Ishikawa (cell line): Measurements from ENCODE around the gene NUDT17.

ENCODE experiments used
- CEBPB ChIP-seq: IDR thresholded peaks from 2 replicates; pipeline ENCODE4 v1.6.1; 2012
- CREB1 ChIP-seq: IDR thresholded peaks from 2 replicates; pipeline ENCODE4 v1.6.1; 2012; ENCODE audit warnings: low read depth
- EGR1 ChIP-seq: IDR thresholded peaks from 2 replicates; pipeline ENCODE4 v1.6.1; 2012
- EP300 ChIP-seq: IDR thresholded peaks from 2 replicates; pipeline ENCODE4 v1.6.1; 2012; ENCODE audit warnings: borderline replicate concordance
- FOXM1 ChIP-seq: IDR thresholded peaks from 2 replicates; pipeline ENCODE4 v1.6.1; 2012; ENCODE audit warnings: low read depth, borderline replicate concordance
- NFIC ChIP-seq: IDR thresholded peaks from 2 replicates; pipeline ENCODE4 v1.6.1; 2012
- RAD21 ChIP-seq: IDR thresholded peaks from 2 replicates; pipeline ENCODE4 v1.6.1; 2012; ENCODE audit warnings: low read depth
- REST ChIP-seq: IDR thresholded peaks from 2 replicates; pipeline ENCODE4 v1.6.1; 2012; ENCODE audit warnings: low read depth, mild to moderate bottlenecking
- TAF1 ChIP-seq: IDR thresholded peaks from 2 replicates; pipeline ENCODE4 v1.6.1; 2012; ENCODE audit warnings: low read depth, mild to moderate bottlenecking
- TCF12 ChIP-seq: IDR thresholded peaks from 2 replicates; pipeline ENCODE4 v1.6.1; 2012; ENCODE audit warnings: low read depth
- TEAD4 ChIP-seq: IDR thresholded peaks from 2 replicates; pipeline ENCODE4 v1.6.1; 2012
- YY1 ChIP-seq: IDR thresholded peaks from 2 replicates; pipeline ENCODE4 v1.6.1; 2012; ENCODE audit warnings: low read depth
- ZBTB7A ChIP-seq: IDR thresholded peaks from 2 replicates; pipeline ENCODE4 v1.6.1; 2012; ENCODE audit warnings: low read depth
- TF ChIP-seq, protein P1 (sequence below): IDR thresholded peaks from 2 replicates; pipeline ENCODE4 v1.6.1; 2012
- TF ChIP-seq, protein P2 (sequence below): IDR thresholded peaks from 2 replicates; pipeline ENCODE4 v1.6.1; 2012

Gene NUDT17

GRCh38 chr1:145837656-145838055, 7.8 kb upstream of the NUDT17 start:
- no peak for TF ChIP-seq ZBTB7A
- TF ChIP-seq REST: no peak
- no peak for TF ChIP-seq EP300
- no peak for TF ChIP-seq TEAD4
- TF ChIP-seq CEBPB: no peak
- no peak for TF ChIP-seq TAF1
- TF ChIP-seq NFIC: no peak
- TF ChIP-seq, protein P1, sequence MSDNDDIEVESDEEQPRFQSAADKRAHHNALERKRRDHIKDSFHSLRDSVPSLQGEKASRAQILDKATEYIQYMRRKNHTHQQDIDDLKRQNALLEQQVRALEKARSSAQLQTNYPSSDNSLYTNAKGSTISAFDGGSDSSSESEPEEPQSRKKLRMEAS: no peak
- TF ChIP-seq TCF12: no peak

GRCh38 chr1:145843031-145843430, 2.4 kb upstream of the NUDT17 start:
- TF ChIP-seq CREB1 (no peak), FOXM1 (no peak), REST (no peak), NFIC (no peak), RAD21 (no peak), TAF1 (no peak), TEAD4 (no peak), CEBPB (no peak), TCF12 (no peak), EGR1 (no peak), EP300 (no peak), YY1 (no peak), ZBTB7A (no peak)
- TF ChIP-seq, protein P2, sequence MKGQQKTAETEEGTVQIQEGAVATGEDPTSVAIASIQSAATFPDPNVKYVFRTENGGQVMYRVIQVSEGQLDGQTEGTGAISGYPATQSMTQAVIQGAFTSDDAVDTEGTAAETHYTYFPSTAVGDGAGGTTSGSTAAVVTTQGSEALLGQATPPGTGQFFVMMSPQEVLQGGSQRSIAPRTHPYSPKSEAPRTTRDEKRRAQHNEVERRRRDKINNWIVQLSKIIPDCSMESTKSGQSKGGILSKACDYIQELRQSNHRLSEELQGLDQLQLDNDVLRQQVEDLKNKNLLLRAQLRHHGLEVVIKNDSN: no peak
- TF ChIP-seq, protein P1: no peak

DNA sequence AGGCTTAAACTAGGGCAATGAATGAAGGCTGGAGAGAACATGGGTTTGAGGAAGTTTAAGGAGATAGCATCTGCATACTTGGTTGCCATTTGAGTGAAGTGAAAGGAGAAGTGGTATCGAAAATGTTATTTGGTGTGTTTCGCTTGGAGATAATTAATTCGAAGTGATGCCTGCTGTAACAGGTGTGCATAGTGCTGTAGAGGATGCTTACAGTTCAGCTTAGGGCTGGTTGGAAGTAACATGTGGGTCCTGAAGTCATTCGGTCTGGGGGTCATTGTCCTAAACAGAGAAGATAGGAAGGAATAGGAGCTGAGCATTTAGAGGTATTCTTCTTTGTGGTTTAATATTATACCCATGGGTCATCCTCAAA, 301 bp upstream of the NUDT17 start:
- TF ChIP-seq, protein P1: no peak
- no peak for TF ChIP-seq YY1
- TF ChIP-seq CEBPB: no peak
- no peak for TF ChIP-seq FOXM1

- TF ChIP-seq TAF1 (no peak), ZBTB7A (peak; percentile 94), RAD21 (peak; percentile 44), EP300 (no peak)
Observed at GRCh38 chr1:145846201-145846612, 777 bp downstream of the NUDT17 start.

GRCh38 chr1:145847827-145848226, 2.4 kb downstream of the NUDT17 start:
- TF ChIP-seq, protein P1: no peak
- TF ChIP-seq REST: no peak
- no peak for TF ChIP-seq FOXM1
- TF ChIP-seq RAD21: no peak
- TF ChIP-seq TEAD4: no peak
- no peak for TF ChIP-seq ZBTB7A
- TF ChIP-seq, protein P2: no peak
- no peak for TF ChIP-seq TCF12
- no peak for TF ChIP-seq TAF1
- TF ChIP-seq YY1: no peak
- no peak for TF ChIP-seq EGR1
- no peak for TF ChIP-seq CEBPB
- no peak for TF ChIP-seq NFIC
- no peak for TF ChIP-seq CREB1
- no peak for TF ChIP-seq EP300
